ENCODE results near the gene ICAM1. TPM values are rescaled to one million over a fixed set of nuclear protein-coding genes. Genes with fewer than 3 reads are reported as not detected.
"Not testable (repeated sequence)": the region's sequence is repeated elsewhere in the genome, so short reads cannot be mapped to it uniquely, and the experiment has no call there.

Gene ICAM1
- total RNA-seq, 1 donor from 2014 or later: 6.8 TPM

DNA sequence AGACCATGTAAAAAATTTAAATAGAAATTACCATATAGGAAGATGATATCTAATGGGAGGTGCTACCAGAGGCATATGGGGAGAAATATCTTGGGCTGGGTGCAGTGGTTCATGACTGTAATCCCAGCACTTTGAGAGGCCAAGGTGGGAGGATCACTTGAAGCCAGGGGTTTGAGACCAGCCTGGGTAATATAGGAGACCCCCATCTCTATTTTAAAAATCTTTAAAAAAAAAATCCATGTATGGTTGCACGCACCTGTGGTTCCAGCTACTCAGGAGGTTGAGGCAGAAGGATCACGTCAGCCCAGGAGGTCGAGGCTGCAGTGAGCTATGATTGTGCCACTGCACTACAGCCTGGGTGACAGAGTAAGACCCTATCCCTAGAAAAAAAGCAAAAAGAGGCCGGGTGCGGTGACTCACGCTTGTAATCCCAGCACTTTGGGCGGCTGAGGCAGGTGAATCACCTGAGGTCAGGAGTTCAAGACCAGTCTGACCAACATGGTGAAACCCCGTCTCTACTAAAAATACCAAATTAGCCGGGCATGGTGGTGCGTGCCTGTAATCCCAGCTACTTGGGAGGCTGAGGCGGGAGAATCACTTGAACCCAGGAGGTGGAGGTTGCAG lies 29.0 kb upstream of the ICAM1 start:
- H3K4me3 ChIP-seq (ENCODE audit: low read length in 3 of 3); H3K27me3 ChIP-seq (ENCODE audit: control insufficient read depth in 3 of 3, insufficient read depth in 3 of 3, low read length in 3 of 3); H3K4me1 ChIP-seq (ENCODE audit: control insufficient read depth in 3 of 3, insufficient read depth in 3 of 3, low read length in 3 of 3); H3K9me3 ChIP-seq (ENCODE audit: control insufficient read depth in 3 of 3, low read length in 3 of 3); H3K9ac ChIP-seq (ENCODE audit: low read depth in 1 of 3, low read length in 3 of 3); H3K36me3 ChIP-seq (ENCODE audit: control insufficient read depth in 3 of 3, insufficient read depth in 3 of 3, low read length in 3 of 3); H3K27ac ChIP-seq (ENCODE audit: low read depth, low read length): not testable (repeated sequence)

- H3K4me3 ChIP-seq (ENCODE audit: low read length in 3 of 3): no peak overlapping the region
- H3K27ac ChIP-seq (ENCODE audit: low read depth, low read length): no peak overlapping the region
- no peak overlapping the region for H3K9ac ChIP-seq (ENCODE audit: low read depth in 1 of 3, low read length in 3 of 3)
- no peaks in the 10 kb centered on the region for H3K9me3 ChIP-seq (ENCODE audit: control insufficient read depth in 3 of 3, low read length in 3 of 3)
- peaks cover 0 to 1% (median 0%) of the 10 kb centered on the region in 3 donors for H3K4me1 ChIP-seq (ENCODE audit: control insufficient read depth in 3 of 3, insufficient read depth in 3 of 3, low read length in 3 of 3)
- H3K36me3 ChIP-seq (ENCODE audit: control insufficient read depth in 3 of 3, insufficient read depth in 3 of 3, low read length in 3 of 3): no peaks in the 10 kb centered on the region
- no peaks in the 10 kb centered on the region for H3K27me3 ChIP-seq (ENCODE audit: control insufficient read depth in 3 of 3, insufficient read depth in 3 of 3, low read length in 3 of 3)
Measured at GRCh38 chr19:10243606-10244005, 27.3 kb upstream of the ICAM1 start.

- H3K27ac ChIP-seq (ENCODE audit: low read depth, low read length): no peak overlapping the region
- no peaks in the 10 kb centered on the region for H3K9me3 ChIP-seq (ENCODE audit: control insufficient read depth in 3 of 3, low read length in 3 of 3)
- no peaks in the 10 kb centered on the region for H3K27me3 ChIP-seq (ENCODE audit: control insufficient read depth in 3 of 3, insufficient read depth in 3 of 3, low read length in 3 of 3)
- no peak overlapping the region for H3K4me3 ChIP-seq (ENCODE audit: low read length in 3 of 3)
- no peaks in the 10 kb centered on the region for H3K36me3 ChIP-seq (ENCODE audit: control insufficient read depth in 3 of 3, insufficient read depth in 3 of 3, low read length in 3 of 3)
- H3K4me1 ChIP-seq (ENCODE audit: control insufficient read depth in 3 of 3, insufficient read depth in 3 of 3, low read length in 3 of 3): peaks cover 0 to 2% (median 0%) of the 10 kb centered on the region in 3 donors
- peak overlapping the region in 1 of 3 donors; percentile 16 for H3K9ac ChIP-seq (ENCODE audit: low read depth in 1 of 3, low read length in 3 of 3)
Measured at GRCh38 chr19:10245189-10245939, 25.6 kb upstream of the ICAM1 start.

- no peak overlapping the region for H3K27ac ChIP-seq (ENCODE audit: low read depth, low read length)
- H3K9ac ChIP-seq (ENCODE audit: low read depth in 1 of 3, low read length in 3 of 3): no peak overlapping the region
- no peaks in the 10 kb centered on the region for H3K36me3 ChIP-seq (ENCODE audit: control insufficient read depth in 3 of 3, insufficient read depth in 3 of 3, low read length in 3 of 3)
- H3K9me3 ChIP-seq (ENCODE audit: control insufficient read depth in 3 of 3, low read length in 3 of 3): no peaks in the 10 kb centered on the region
- peaks cover 0 to 4% (median 0%) of the 10 kb centered on the region in 3 donors for H3K4me1 ChIP-seq (ENCODE audit: control insufficient read depth in 3 of 3, insufficient read depth in 3 of 3, low read length in 3 of 3)
- no peak overlapping the region for H3K4me3 ChIP-seq (ENCODE audit: low read length in 3 of 3)
- H3K27me3 ChIP-seq (ENCODE audit: control insufficient read depth in 3 of 3, insufficient read depth in 3 of 3, low read length in 3 of 3): no peaks in the 10 kb centered on the region
Measured at GRCh38 chr19:10246511-10246910, 24.4 kb upstream of the ICAM1 start.

DNA sequence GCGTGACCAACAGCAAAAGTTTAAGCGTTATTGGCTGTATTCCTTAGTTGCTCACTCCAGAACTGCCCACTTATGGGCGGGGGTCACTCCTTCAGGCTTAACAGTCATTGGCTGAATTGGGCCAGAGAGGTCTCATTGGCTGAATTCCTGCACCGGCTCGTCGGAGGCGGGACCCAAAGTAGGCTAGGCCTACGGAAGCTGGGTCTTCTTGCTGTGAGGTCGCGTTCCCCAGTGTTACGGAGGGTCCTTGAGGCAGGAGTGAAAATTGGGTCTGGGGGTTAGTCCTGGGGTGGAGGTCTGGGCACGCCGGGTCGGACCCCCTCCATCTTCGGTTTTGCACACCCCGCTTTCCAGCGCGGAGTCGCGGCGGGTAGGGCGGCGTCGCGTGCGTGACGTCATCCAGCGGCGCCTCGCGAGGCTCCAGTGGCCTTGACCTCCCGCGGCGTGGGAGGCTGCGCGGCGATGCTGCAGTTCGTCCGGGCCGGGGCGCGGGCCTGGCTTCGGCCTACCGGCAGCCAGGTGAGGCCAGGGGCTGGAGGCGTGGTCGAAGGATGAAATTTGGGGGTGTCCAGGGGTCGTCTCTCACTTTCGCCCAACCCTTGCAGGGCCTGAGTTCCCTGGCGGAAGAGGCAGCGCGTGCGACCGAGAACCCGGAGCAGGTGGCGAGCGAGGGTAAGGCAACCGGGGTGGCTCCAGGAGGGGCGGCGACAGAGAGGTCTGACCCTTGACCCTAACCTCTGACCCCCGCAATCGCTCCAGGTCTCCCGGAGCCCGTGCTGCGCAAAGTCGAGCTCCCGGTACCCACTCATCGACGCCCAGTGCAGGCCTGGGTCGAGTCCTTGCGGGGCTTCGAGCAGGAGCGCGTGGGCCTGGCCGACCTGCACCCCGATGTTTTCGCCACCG lies 18.9 kb upstream of the ICAM1 start, which contains the start of gene MRPL4:
Gene MRPL4 (plus strand): TSS at position 423 of the 903 bp plus-strand sequence. CDS start 40 bp downstream, at position 463.
- H3K4me1 ChIP-seq (ENCODE audit: control insufficient read depth in 3 of 3, insufficient read depth in 3 of 3, low read length in 3 of 3): peaks cover 9 to 16% (median 12%) of the 10 kb centered on the region in 3 donors
- peak within 1 kb of the TSS; percentile 69 for H3K27ac ChIP-seq (ENCODE audit: low read depth, low read length)
- H3K4me3 ChIP-seq (ENCODE audit: low read length in 3 of 3): peak within 1 kb of the TSS; percentile 94 to 99 (median 98)
- no peaks in the 10 kb centered on the region for H3K9me3 ChIP-seq (ENCODE audit: control insufficient read depth in 3 of 3, low read length in 3 of 3)
- peak within 1 kb of the TSS; percentile 95 to 97 (median 95) for H3K9ac ChIP-seq (ENCODE audit: low read depth in 1 of 3, low read length in 3 of 3)
- peaks cover 20 to 25% (median 21%) of the 10 kb centered on the region in 3 donors for H3K36me3 ChIP-seq (ENCODE audit: control insufficient read depth in 3 of 3, insufficient read depth in 3 of 3, low read length in 3 of 3)
- H3K27me3 ChIP-seq (ENCODE audit: control insufficient read depth in 3 of 3, insufficient read depth in 3 of 3, low read length in 3 of 3): no peaks in the 10 kb centered on the region

DNA sequence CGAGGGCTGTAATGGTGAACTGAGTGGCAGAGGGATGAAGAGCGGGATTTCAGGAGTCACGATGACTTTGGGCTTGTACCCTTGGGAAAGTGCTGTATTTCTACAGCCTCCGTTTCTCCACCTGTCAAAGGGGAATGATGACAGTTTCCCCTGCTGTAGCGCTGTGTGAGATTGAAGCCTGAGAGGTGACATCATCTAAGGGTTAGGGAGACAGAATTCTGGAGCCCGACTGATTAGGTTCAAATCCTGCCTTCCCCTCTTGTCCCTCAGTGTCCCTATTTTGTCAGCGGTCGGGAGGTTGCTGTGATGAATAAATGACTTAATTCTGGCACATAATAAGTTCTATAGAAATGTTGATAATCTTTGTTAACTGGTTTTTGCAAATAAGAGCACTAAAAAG lies 18.2 kb upstream of the ICAM1 start:
- H3K4me1 ChIP-seq (ENCODE audit: control insufficient read depth in 3 of 3, insufficient read depth in 3 of 3, low read length in 3 of 3): peaks cover 9 to 16% (median 12%) of the 10 kb centered on the region in 3 donors
- H3K4me3 ChIP-seq (ENCODE audit: low read length in 3 of 3): peak overlapping the region; percentile 94 to 99 (median 98)
- peak overlapping the region; percentile 69 for H3K27ac ChIP-seq (ENCODE audit: low read depth, low read length)
- peak overlapping the region; percentile 95 to 97 (median 95) for H3K9ac ChIP-seq (ENCODE audit: low read depth in 1 of 3, low read length in 3 of 3)
- H3K27me3 ChIP-seq (ENCODE audit: control insufficient read depth in 3 of 3, insufficient read depth in 3 of 3, low read length in 3 of 3): no peaks in the 10 kb centered on the region
- peaks cover 26 to 32% (median 27%) of the 10 kb centered on the region in 3 donors for H3K36me3 ChIP-seq (ENCODE audit: control insufficient read depth in 3 of 3, insufficient read depth in 3 of 3, low read length in 3 of 3)
- no peaks in the 10 kb centered on the region for H3K9me3 ChIP-seq (ENCODE audit: control insufficient read depth in 3 of 3, low read length in 3 of 3)

- no peak overlapping the region for H3K4me3 ChIP-seq (ENCODE audit: low read length in 3 of 3)
- H3K36me3 ChIP-seq (ENCODE audit: control insufficient read depth in 3 of 3, insufficient read depth in 3 of 3, low read length in 3 of 3): peaks cover 36 to 43% (median 39%) of the 10 kb centered on the region in 3 donors
- no peak overlapping the region for H3K9ac ChIP-seq (ENCODE audit: low read depth in 1 of 3, low read length in 3 of 3)
- no peaks in the 10 kb centered on the region for H3K27me3 ChIP-seq (ENCODE audit: control insufficient read depth in 3 of 3, insufficient read depth in 3 of 3, low read length in 3 of 3)
- H3K4me1 ChIP-seq (ENCODE audit: control insufficient read depth in 3 of 3, insufficient read depth in 3 of 3, low read length in 3 of 3): peaks cover 9 to 23% (median 14%) of the 10 kb centered on the region in 3 donors
- H3K9me3 ChIP-seq (ENCODE audit: control insufficient read depth in 3 of 3, low read length in 3 of 3): no peaks in the 10 kb centered on the region
- H3K27ac ChIP-seq (ENCODE audit: low read depth, low read length): no peak overlapping the region
Measured at GRCh38 chr19:10254244-10254643, 16.7 kb upstream of the ICAM1 start.

DNA sequence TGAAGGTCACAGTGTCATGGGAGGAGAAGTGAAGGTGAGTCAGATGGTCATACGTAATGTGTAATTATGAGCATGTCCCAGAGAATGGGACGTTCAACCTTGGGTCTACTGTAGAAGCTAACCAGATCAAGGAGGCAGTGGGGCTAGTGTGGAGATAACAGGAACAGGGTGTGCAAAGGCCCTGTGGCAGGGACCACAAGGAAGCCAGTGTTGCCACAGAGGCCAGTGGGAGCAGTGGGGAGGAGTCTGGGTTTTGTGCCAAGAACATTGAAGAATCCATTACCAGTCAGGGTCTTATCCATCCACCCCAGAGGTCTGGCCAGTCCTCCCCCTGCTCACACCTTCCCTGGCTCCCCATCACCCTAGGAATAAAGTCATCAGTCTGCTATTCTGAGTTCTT lies 15.6 kb upstream of the ICAM1 start:
- Histone ChIP-seq H3K4me1 (ENCODE audit: control insufficient read depth in 3 of 3, insufficient read depth in 3 of 3, low read length in 3 of 3) (peaks cover 9 to 23% (median 12%) of the 10 kb centered on the region in 3 donors), H3K27me3 (ENCODE audit: control insufficient read depth in 3 of 3, insufficient read depth in 3 of 3, low read length in 3 of 3) (no peaks in the 10 kb centered on the region), H3K27ac (ENCODE audit: low read depth, low read length) (no peak overlapping the region), H3K9ac (ENCODE audit: low read depth in 1 of 3, low read length in 3 of 3) (no peak overlapping the region), H3K36me3 (ENCODE audit: control insufficient read depth in 3 of 3, insufficient read depth in 3 of 3, low read length in 3 of 3) (peaks cover 36 to 43% (median 41%) of the 10 kb centered on the region in 3 donors), H3K9me3 (ENCODE audit: control insufficient read depth in 3 of 3, low read length in 3 of 3) (no peaks in the 10 kb centered on the region), H3K4me3 (ENCODE audit: low read length in 3 of 3) (no peak overlapping the region)

DNA sequence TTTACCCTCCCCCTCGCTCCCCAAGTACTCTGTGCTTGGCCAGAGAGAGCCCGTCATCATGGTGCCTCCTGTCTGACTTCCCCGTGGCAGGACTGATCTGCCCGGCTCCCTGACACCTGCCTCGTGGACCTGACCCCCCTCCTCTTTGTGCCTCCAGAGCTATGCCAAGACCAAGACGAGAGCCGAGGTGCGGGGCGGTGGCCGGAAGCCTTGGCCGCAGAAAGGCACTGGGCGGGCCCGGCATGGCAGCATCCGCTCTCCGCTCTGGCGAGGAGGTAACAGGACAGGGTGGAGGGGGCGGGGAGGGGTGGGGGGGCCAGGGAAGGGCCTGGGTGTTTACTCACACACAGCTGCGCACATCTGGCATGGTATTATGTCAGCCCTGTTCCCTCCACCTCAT lies 14.4 kb upstream of the ICAM1 start:
- H3K27ac ChIP-seq (ENCODE audit: low read depth, low read length): no peak overlapping the region

More for the DNA sequence above, 14.4 kb upstream of the ICAM1 start:
- H3K9ac ChIP-seq (ENCODE audit: low read depth in 1 of 3, low read length in 3 of 3): no peak overlapping the region
- no peaks in the 10 kb centered on the region for H3K27me3 ChIP-seq (ENCODE audit: control insufficient read depth in 3 of 3, insufficient read depth in 3 of 3, low read length in 3 of 3)
- H3K4me1 ChIP-seq (ENCODE audit: control insufficient read depth in 3 of 3, insufficient read depth in 3 of 3, low read length in 3 of 3): peaks cover 9 to 23% (median 10%) of the 10 kb centered on the region in 3 donors
- H3K4me3 ChIP-seq (ENCODE audit: low read length in 3 of 3): no peak overlapping the region
- peaks cover 36 to 43% (median 41%) of the 10 kb centered on the region in 3 donors for H3K36me3 ChIP-seq (ENCODE audit: control insufficient read depth in 3 of 3, insufficient read depth in 3 of 3, low read length in 3 of 3)
- H3K9me3 ChIP-seq (ENCODE audit: control insufficient read depth in 3 of 3, low read length in 3 of 3): no peaks in the 10 kb centered on the region
